Heart left ventricle (tissue), 16 donors: Measurements from ENCODE around the gene MLLT3. TPM values are rescaled to one million over a fixed set of nuclear protein-coding genes. Genes with fewer than 3 reads are reported as not detected.

Experiments used
- ATAC-seq, 4 donors: fragments of 200-7000 bp; cut with Tn5 transposase; one replicate each; pipeline ENCODE4 v1.9.1; 2020 to 2022; ENCODE audit warnings: moderate library complexity in 4 of 4, mild to moderate bottlenecking in 3 of 4, moderate number of reproducible peaks in 1 of 4
- DNase-seq, 5 donors: peaks; one replicate each; pipeline ENCODE4 v3.0.0-alpha.2; 2020
- H3K27ac ChIP-seq, 12 donors: fragments of 200-600 bp; sonication (generic) in 4 of 12; one replicate each; pipeline versions ENCODE4 v1.5.0 to v1.8.0; 2016 to 2022; ENCODE audit warnings: mild to moderate bottlenecking in 2 of 12
- H3K27me3 ChIP-seq, 9 donors: fragments of 200-600 bp; sonication (generic) in 2 of 9; one replicate each; pipeline versions ENCODE4 v1.5.1 to v1.8.0; 2016 to 2022; ENCODE audit warnings: mild to moderate bottlenecking in 3 of 9
- H3K36me3 ChIP-seq, 9 donors: fragments of 200-600 bp; sonication (generic) in 2 of 9; one replicate each; pipeline versions ENCODE4 v1.5.0 to v1.8.0; 2018 to 2022; ENCODE audit warnings: mild to moderate bottlenecking in 2 of 9
- H3K4me1 ChIP-seq, 12 donors: fragments of 200-600 bp; sonication (generic) in 4 of 12; one replicate each; pipeline versions ENCODE4 v1.5.0 to v1.8.0; 2016 to 2022; ENCODE audit warnings: mild to moderate bottlenecking in 3 of 12
- H3K4me3 ChIP-seq, 12 donors: fragments of 200-600 bp; sonication (generic) in 4 of 12; one replicate each; pipeline versions ENCODE4 v1.5.0 to v1.8.0; 2017 to 2022; ENCODE audit warnings: mild to moderate bottlenecking in 9 of 12, moderate library complexity in 4 of 12
- H3K9me3 ChIP-seq, 12 donors: fragments of 200-600 bp; sonication (generic) in 4 of 12; one replicate each; pipeline versions ENCODE4 v1.5.0 to v1.8.0; 2016 to 2022; ENCODE audit warnings: mild to moderate bottlenecking in 1 of 12
- POLR2A ChIP-seq, 2 donors: fragments of 450-650 bp; IDR thresholded peaks; one replicate each; pipeline ENCODE4 v1.6.1; 2017; ENCODE audit warnings: antibody characterized with exemption in 2 of 2, mild to moderate bottlenecking in 2 of 2, moderate library complexity in 2 of 2
- WGBS, 4 donors: extraction: QIAGEN DNeasy Blood & Tissue Kit in 2 of 4; methylation state at CpG; one replicate each; pipeline versions ENCODE4 v1.1.5 to v1.1.7; 2013 to 2018; 5-methylcytosine and 5-hydroxymethylcytosine counted together
- intact Hi-C, 10 donors: fragments of 100-400 bp; cut with DNase I; formaldehyde crosslinking; loops; one replicate each; pipeline versions ENCODE4 v1.11.1 to v1.14.2; 2022
- polyA plus RNA-seq, 2 donors: library from polyadenylated mRNA; stranded (reverse); fragments of 200-250 nt; gene quantifications; one replicate each; pipeline ENCODE4 v1.2.3, GENCODE V29; 2013
- total RNA-seq, 9 donors: library from RNA; depleted of rRNA in 2 of 9; stranded (reverse); fragments of >200 nt in 2 of 9; fragmentation: NEBNext Ultra II Directional in 3 of 9; extraction: Animal tissue kit (Norgen Biotek cat#: 25700) in 3 of 9; gene quantifications; one replicate each; pipeline versions ENCODE4 v1.1.0 to v1.2.4, GENCODE V29; 2016 to 2023
- TF ChIP-seq, protein P1 (sequence below), 12 donors: fragments of 200-600 bp; sonication (generic) in 4 of 12; IDR thresholded peaks; one replicate each; pipeline versions ENCODE4 v1.5.0 to v1.8.0; 2018 to 2022; ENCODE audit warnings: antibody characterized with exemption in 12 of 12, mild to moderate bottlenecking in 5 of 12
- donor health status: ischemic (EF 13 %, LVEDD 7.1; RV severe dilation, severe dysfunction).
- donor health status: healthy with polysubstance abuse.
- donor health status: DM: no; HTN: yes; CAD: no.
- donor health status: DM: no; HTN: no; CAD: no.
- donor health status: ischemic (EF 25% LVEDD 6.9; RV normal size, moderate dysfunction).
- donor health status: ischemic (EF 25% LVEDD 5.7; RV mildly dilated, moderate dysfunction).
- donor health status: healthy.
- donor health status: DM: yes; HTN: yes; CAD: no.
- donor health status: ischemic (EF 35%, LVEDD 5.7; RV mildly dilated, moderate dysfunction).
- donor health status: nonischemic (EF 11% LVEDD 7.7; RV severe dilation, severe dysfunction).
- donor health status: DM: yes; HTN: yes; CAD: no.
- donor health status: PGD.
- donor health status: ischemic (EF 29% LVEDD 5.4; RV normal size, mild dysfunction).
- donor health status: nonischemic (EF 23%, LVEDD 6.1; RV moderate dilation, normal function).

Gene MLLT3
- total and polyA plus RNA-seq, 11 donors: 7.5 to 21.0 (median 15.3) TPM

DNA sequence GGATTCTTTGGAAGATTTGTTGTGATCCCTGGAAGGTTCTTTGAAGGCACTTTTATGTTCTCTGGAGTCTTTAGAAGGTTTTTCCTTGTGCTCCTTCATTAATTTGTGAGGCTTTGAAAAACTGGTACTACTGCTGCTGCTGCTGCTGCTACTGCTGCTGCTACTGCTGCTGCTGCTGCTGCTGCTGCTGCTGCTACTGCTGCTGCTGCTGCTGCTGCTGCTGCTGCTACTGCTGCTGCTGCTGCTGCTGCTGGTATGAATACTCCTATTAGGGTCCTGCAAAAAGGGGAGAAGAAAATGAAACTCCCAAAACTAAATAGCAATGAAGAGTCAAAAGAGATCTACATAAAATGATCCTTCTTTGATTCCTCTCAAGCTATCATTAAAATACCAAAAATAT is 208.1 kb downstream of the MLLT3 start:
- DNase-seq (no peak), ATAC-seq (no peak)
- peaks cover 0 to 4% (median 0%) of the 10 kb centered on the region in 12 donors for H3K4me1 ChIP-seq
- no peaks in the 10 kb centered on the region for H3K9me3 ChIP-seq
- no peaks in the 10 kb centered on the region for H3K27me3 ChIP-seq
- intact Hi-C loops: no loop called here
- TF ChIP-seq, protein P1, sequence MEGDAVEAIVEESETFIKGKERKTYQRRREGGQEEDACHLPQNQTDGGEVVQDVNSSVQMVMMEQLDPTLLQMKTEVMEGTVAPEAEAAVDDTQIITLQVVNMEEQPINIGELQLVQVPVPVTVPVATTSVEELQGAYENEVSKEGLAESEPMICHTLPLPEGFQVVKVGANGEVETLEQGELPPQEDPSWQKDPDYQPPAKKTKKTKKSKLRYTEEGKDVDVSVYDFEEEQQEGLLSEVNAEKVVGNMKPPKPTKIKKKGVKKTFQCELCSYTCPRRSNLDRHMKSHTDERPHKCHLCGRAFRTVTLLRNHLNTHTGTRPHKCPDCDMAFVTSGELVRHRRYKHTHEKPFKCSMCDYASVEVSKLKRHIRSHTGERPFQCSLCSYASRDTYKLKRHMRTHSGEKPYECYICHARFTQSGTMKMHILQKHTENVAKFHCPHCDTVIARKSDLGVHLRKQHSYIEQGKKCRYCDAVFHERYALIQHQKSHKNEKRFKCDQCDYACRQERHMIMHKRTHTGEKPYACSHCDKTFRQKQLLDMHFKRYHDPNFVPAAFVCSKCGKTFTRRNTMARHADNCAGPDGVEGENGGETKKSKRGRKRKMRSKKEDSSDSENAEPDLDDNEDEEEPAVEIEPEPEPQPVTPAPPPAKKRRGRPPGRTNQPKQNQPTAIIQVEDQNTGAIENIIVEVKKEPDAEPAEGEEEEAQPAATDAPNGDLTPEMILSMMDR (IDR thresholded peaks at IDR 0.05): no peak
- no peak for TF ChIP-seq POLR2A (IDR thresholded peaks at IDR 0.05)
- no peak overlapping the region for H3K27ac ChIP-seq
- H3K4me3 ChIP-seq: no peak overlapping the region
- H3K36me3 ChIP-seq: peaks cover 0 to 10% (median 0%) of the 10 kb centered on the region in 9 donors

DNA sequence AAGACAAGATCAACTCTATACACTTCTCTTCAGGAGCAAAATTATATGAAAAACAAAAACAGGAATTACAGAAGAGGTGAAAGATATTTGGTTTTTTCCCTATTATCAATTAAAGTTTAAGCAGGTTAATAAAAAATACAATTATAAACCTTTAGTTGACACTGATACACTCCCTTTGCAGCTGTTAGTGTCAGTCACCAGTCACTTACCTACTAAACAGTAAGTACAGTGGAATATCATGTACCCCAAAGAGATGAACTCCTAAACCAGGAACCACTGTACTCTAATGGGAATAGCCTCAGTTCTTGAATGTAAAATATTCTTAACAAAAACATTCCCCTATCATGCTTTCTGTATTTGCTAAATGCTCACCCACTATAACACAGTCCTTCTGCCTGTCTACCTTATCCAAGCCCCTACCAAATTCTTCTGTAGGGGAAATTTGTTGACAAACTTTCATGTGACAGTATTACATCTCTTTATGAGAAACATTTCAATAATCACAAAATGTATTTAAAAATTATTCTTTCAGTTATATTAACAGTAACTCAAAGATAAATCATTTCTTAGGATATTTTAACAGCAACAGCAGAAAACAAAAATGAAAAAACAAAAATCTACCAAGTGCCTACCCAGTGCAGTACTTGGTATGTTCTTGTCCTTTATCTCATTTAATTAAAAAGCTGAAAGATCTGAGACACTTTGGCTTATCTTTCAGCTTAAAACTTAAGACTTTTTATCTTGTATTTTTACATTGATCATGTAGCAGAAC is 212.8 kb downstream of the MLLT3 start:
- Histone ChIP-seq H3K4me3 (no peak overlapping the region), H3K9me3 (no peaks in the 10 kb centered on the region), H3K4me1 (peaks cover 0 to 9% (median 0%) of the 10 kb centered on the region in 12 donors), H3K27ac (no peak overlapping the region), H3K27me3 (no peaks in the 10 kb centered on the region), H3K36me3 (peaks cover 0 to 10% (median 0%) of the 10 kb centered on the region in 9 donors)
- no peak for DNase-seq
- intact Hi-C loops: no loop called here
- TF ChIP-seq, protein P1 (IDR thresholded peaks at IDR 0.05): no peak
- no peak for TF ChIP-seq POLR2A (IDR thresholded peaks at IDR 0.05)
- ATAC-seq: no peak

DNA sequence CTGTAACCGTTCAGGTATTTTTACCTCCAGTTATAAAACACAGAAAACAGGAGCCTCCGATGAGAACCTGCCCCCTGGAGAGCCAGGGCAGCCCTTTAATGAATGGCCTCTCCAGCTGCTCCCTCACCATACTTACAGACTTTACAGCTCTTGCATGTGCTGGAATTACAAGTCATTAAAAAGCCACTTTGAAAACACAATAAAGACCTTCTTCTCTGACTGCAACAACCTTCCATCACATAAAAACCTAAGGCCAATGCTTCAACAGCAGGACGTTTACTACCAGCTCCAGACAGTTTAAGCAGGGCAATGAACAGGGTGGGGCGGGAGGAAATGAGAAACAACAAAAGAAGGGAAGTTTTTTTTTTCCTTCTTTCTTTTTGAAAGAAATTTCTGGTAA is 213.8 kb downstream of the MLLT3 start:
- WGBS, 4 donors: 59 to 67% (median 63%) methylated on average over 4 of the region's 4 CpGs
- no peak for DNase-seq
- Histone ChIP-seq H3K9me3 (no peaks in the 10 kb centered on the region), H3K36me3 (peaks cover 0 to 5% (median 0%) of the 10 kb centered on the region in 9 donors), H3K4me1 (peaks cover 0 to 9% (median 0%) of the 10 kb centered on the region in 12 donors), H3K27ac (no peak overlapping the region), H3K4me3 (no peak overlapping the region), H3K27me3 (no peaks in the 10 kb centered on the region)
- intact Hi-C loops: no loop called here
- no peak for TF ChIP-seq POLR2A (IDR thresholded peaks at IDR 0.05)
- TF ChIP-seq, protein P1 (IDR thresholded peaks at IDR 0.05): no peak
- ATAC-seq: no peak

DNA sequence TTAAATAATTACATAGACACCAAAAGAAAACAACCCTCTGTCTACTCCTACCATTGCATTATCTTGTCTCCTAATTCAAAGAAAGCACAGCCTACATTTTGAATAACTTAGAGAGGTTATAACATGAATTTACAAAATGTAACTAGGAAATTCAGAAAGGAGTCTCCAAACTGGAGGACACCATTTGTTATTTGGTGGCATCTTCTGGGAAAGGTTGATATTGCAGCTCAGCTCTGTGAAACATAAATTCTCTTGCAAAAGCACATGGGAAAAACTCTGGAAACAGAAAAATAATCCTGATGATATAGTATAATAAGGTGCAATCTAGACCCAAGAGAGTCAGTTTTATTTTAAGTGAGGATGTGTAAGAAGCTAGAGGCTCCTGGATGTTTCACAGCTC is 215.3 kb downstream of the MLLT3 start:
- no peaks in the 10 kb centered on the region for H3K27me3 ChIP-seq
- DNase-seq: no peak
- intact Hi-C loops: no loop called here
- peaks cover 0 to 2% (median 0%) of the 10 kb centered on the region in 9 donors for H3K36me3 ChIP-seq
- no peak for ATAC-seq
- H3K9me3 ChIP-seq: no peaks in the 10 kb centered on the region
- no peak overlapping the region for H3K4me3 ChIP-seq
- no peak for TF ChIP-seq POLR2A (IDR thresholded peaks at IDR 0.05)
- TF ChIP-seq, protein P1 (IDR thresholded peaks at IDR 0.05): peak in 2 of 12 donors; percentile 7 to 11
- peaks cover 0 to 9% (median 0%) of the 10 kb centered on the region in 12 donors for H3K4me1 ChIP-seq
- H3K27ac ChIP-seq: no peak overlapping the region
